ENCODE results near the gene ADAM19. TPM values are rescaled to one million over a fixed set of nuclear protein-coding genes. Genes with fewer than 3 reads are reported as not detected.

ADAM19 gene
- total and polyA plus RNA-seq, 2 experiments from 2014 or later: 9.1 to 13.2 TPM

- TF ChIP-seq ZNF462 (CRISPR knock-in tag; IDR thresholded peaks at IDR 0.05): no peak
- no peak for TF ChIP-seq JUNB (IDR thresholded peaks at IDR 0.05; ENCODE audit: unreplicated experiment)
- no peak for TF ChIP-seq EZH2 (IDR thresholded peaks at IDR 0.05; ENCODE audit: low read depth, unreplicated experiment)
- TF ChIP-seq STAT1 (IDR thresholded peaks at IDR 0.05; ENCODE audit: unreplicated experiment): no peak
- TF ChIP-seq ETS1 (IDR thresholded peaks at IDR 0.05): no peak
- no peak for TF ChIP-seq ZNF114 (CRISPR knock-in tag; IDR thresholded peaks at IDR 0.05)
These were observed 22.9 kb downstream of the ADAM19 start (continued) for GRCh38 chr5:157552650-157553049.

- no peak for ATAC-seq
- H3K4me3 Mint-ChIP-seq: no peak overlapping the region
- H3K4me1 Mint-ChIP-seq: peaks cover 14% of the 10 kb centered on the region
- TF ChIP-seq EZH2 (IDR thresholded peaks at IDR 0.05; ENCODE audit: low read depth, unreplicated experiment): no peak
- no peak for TF ChIP-seq POLR2AphosphoS5 (IDR thresholded peaks at IDR 0.05; ENCODE audit: low read depth)
- TF ChIP-seq ZNF462 (CRISPR knock-in tag; IDR thresholded peaks at IDR 0.05): no peak
- TF ChIP-seq ETS1 (IDR thresholded peaks at IDR 0.05): no peak
- TF ChIP-seq JUNB (IDR thresholded peaks at IDR 0.05; ENCODE audit: unreplicated experiment): no peak
These were observed 24.9 kb downstream of the ADAM19 start for GRCh38 chr5:157550663-157551062.

More at GRCh38 chr5:157550663-157551062, 24.9 kb downstream of the ADAM19 start:
- peaks cover 3% of the 10 kb centered on the region; the same call in 1 of the 2 replicates for H3K4me1 ChIP-seq (ENCODE audit: insufficient read depth)
- no peaks in the 10 kb centered on the region; the same call in 1 of the 2 replicates for H3K79me2 ChIP-seq (replicated peaks; ENCODE audit: insufficient read depth)
- no peak overlapping the region for H3K4me3 ChIP-seq
- Mint-ChIP-seq H3K36me3 (ENCODE audit: low read depth) (no peaks in the 10 kb centered on the region), H3K27me3 (ENCODE audit: insufficient read depth, low read depth, poor library complexity) (no peaks in the 10 kb centered on the region), H3K9me3 (no peaks in the 10 kb centered on the region), H3K27ac (no peak overlapping the region)
- no peaks in the 10 kb centered on the region for H3K36me3 ChIP-seq (ENCODE audit: insufficient read depth)
- no peaks in the 10 kb centered on the region for H3F3A ChIP-seq (replicated peaks; ENCODE audit: low read depth)
- H3K27ac ChIP-seq (ENCODE audit: low read depth): no peak overlapping the region
- no peak overlapping the region for H3K4me2 ChIP-seq
- DNase-seq (ENCODE audit: low spot score): no peak
- no peaks in the 10 kb centered on the region for H3K27me3 ChIP-seq (ENCODE audit: insufficient read depth)
- H4K20me1 ChIP-seq (replicated peaks; ENCODE audit: insufficient read depth): no peaks in the 10 kb centered on the region
- H3K9me2 ChIP-seq (ENCODE audit: insufficient read depth): no peaks in the 10 kb centered on the region
- no peak overlapping the region for H2AFZ ChIP-seq

Measured in GM23338 (cell line).